Bronchial epithelial cell (primary cell): ENCODE data around the gene NHERF2. TPM values are rescaled to one million over a fixed set of nuclear protein-coding genes. Genes with fewer than 3 reads are reported as not detected.

Source experiments
- DNase-seq: peaks from one replicate; pipeline ENCODE4 v3.0.0-alpha.2; 2010; ENCODE audit warnings: low read depth
- FAIRE-seq: peaks from 2 replicates; lab custom pipeline; 2011; peaks lifted over from hg19 to GRCh38; lab: Jason Lieb, UNC
- H3K27me3 ChIP-seq: 2 replicates; pipeline ENCODE4 v1.5.1; 2011; ENCODE audit warnings: low read length; ENCODE audit not compliant: control insufficient read depth, insufficient read depth
- H3K36me3 ChIP-seq: 2 replicates; pipeline ENCODE4 v1.5.1; 2011; ENCODE audit warnings: low read length; ENCODE audit not compliant: control insufficient read depth, insufficient read depth
- H3K4me3 ChIP-seq: 2 replicates; pipeline ENCODE4 v1.5.1; 2011; ENCODE audit warnings: mild to moderate bottlenecking, low read depth, low read length, control low read depth
- total RNA-seq: library from RNA; depleted of rRNA; stranded (reverse); fragments of >200 nt; gene quantifications from 2 replicates; pipeline ENCODE4 v1.2.1, GENCODE V29; 2014
- TF ChIP-seq, protein P1 (sequence below): IDR thresholded peaks from 2 replicates; pipeline ENCODE4 v1.5.1; 2011; ENCODE audit warnings: mild to moderate bottlenecking, moderate library complexity, low read length, control low read depth, inconsistent platforms; ENCODE audit not compliant: insufficient read depth, severe bottlenecking

The NHERF2 gene
- total RNA-seq, 1 donor from 2014 or later = 15.8 TPM

- Histone ChIP-seq H3K27me3 (no peaks in the 10 kb centered on the region), H3K4me3 (no peak overlapping the region), H3K36me3 (peaks cover 29% of the 10 kb centered on the region)
- DNase-seq = no peak
- TF ChIP-seq, protein P1, sequence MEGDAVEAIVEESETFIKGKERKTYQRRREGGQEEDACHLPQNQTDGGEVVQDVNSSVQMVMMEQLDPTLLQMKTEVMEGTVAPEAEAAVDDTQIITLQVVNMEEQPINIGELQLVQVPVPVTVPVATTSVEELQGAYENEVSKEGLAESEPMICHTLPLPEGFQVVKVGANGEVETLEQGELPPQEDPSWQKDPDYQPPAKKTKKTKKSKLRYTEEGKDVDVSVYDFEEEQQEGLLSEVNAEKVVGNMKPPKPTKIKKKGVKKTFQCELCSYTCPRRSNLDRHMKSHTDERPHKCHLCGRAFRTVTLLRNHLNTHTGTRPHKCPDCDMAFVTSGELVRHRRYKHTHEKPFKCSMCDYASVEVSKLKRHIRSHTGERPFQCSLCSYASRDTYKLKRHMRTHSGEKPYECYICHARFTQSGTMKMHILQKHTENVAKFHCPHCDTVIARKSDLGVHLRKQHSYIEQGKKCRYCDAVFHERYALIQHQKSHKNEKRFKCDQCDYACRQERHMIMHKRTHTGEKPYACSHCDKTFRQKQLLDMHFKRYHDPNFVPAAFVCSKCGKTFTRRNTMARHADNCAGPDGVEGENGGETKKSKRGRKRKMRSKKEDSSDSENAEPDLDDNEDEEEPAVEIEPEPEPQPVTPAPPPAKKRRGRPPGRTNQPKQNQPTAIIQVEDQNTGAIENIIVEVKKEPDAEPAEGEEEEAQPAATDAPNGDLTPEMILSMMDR = no peak
- no peak for FAIRE-seq
These were observed 49.6 kb downstream of the NHERF2 start for GRCh38 chr16:2076072-2076865.

GRCh38 chr16:2077016-2077415 lies 50.3 kb downstream of the NHERF2 start:
- peaks cover 30% of the 10 kb centered on the region for H3K36me3 ChIP-seq
- no peak overlapping the region for H3K4me3 ChIP-seq
- H3K27me3 ChIP-seq = no peaks in the 10 kb centered on the region
- FAIRE-seq (peak; percentile 95), DNase-seq (no peak)
- TF ChIP-seq, protein P1 = no peak

- Histone ChIP-seq H3K4me3 (no peak overlapping the region), H3K27me3 (no peaks in the 10 kb centered on the region), H3K36me3 (peaks cover 26% of the 10 kb centered on the region)
- TF ChIP-seq, protein P1 = no peak
- FAIRE-seq = no peak
- DNase-seq = no peak
These were observed 51.0 kb downstream of the NHERF2 start for GRCh38 chr16:2077696-2078095.

DNA sequence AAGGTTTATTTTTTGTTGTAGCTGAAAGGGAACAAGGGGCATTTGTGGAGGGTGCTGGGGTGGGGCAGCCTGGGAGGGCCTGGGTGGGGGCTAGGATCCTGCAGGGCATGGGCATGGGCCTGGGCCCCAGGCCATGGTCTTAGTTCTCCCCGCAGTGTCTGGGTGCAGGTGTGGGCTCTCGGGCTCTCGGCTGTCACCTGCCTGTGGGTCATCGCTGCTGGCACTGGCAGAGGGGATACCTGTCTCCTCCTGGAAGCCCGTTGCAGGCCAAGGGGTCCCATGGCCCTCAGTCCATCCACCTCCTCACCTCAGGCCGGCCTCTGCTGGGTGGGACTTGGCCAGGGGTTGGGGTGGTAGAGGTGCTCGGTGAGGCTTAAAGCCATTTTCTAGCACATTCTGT lies 51.4 kb downstream of the NHERF2 start:
- FAIRE-seq (no peak), DNase-seq (no peak)
- Histone ChIP-seq H3K36me3 (peaks cover 28% of the 10 kb centered on the region), H3K4me3 (no peak overlapping the region), H3K27me3 (no peaks in the 10 kb centered on the region)
- TF ChIP-seq, protein P1 = no peak

DNA sequence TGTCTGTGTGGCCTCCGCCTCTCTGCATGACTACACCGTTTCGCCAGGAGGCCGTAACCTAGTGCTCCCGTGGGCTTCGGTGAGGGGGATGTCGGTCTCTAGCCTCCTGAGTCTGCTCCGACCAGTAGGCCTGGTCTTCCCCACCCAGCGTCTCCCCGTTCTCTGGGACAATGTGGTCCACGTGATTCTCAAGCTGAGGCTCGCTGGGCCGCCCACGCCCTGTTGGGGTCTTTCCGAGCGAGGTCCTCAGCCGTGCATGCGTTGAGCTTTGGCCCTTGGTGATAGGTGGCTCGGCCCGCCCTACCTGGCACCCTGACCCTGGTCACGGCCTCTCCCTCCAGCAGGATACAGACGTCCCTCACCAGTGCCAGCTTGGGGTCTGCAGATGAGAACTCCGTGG lies 52.0 kb downstream of the NHERF2 start:
- Histone ChIP-seq H3K36me3 (peaks cover 28% of the 10 kb centered on the region), H3K27me3 (no peaks in the 10 kb centered on the region), H3K4me3 (no peak overlapping the region)
- TF ChIP-seq, protein P1 = no peak
- FAIRE-seq = no peak
- no peak for DNase-seq
